ENCODE results near the gene SAMD11. TPM values are rescaled to one million over a fixed set of nuclear protein-coding genes. Genes with fewer than 3 reads are reported as not detected.

Gene SAMD11
- total and polyA plus RNA-seq, 10 of the 15 experiments (the other 5 are each of a cell fraction or from before 2014, with no cell fraction given) = 0.04 to 0.31 (median 0.19) TPM; not detected in 6

DNA sequence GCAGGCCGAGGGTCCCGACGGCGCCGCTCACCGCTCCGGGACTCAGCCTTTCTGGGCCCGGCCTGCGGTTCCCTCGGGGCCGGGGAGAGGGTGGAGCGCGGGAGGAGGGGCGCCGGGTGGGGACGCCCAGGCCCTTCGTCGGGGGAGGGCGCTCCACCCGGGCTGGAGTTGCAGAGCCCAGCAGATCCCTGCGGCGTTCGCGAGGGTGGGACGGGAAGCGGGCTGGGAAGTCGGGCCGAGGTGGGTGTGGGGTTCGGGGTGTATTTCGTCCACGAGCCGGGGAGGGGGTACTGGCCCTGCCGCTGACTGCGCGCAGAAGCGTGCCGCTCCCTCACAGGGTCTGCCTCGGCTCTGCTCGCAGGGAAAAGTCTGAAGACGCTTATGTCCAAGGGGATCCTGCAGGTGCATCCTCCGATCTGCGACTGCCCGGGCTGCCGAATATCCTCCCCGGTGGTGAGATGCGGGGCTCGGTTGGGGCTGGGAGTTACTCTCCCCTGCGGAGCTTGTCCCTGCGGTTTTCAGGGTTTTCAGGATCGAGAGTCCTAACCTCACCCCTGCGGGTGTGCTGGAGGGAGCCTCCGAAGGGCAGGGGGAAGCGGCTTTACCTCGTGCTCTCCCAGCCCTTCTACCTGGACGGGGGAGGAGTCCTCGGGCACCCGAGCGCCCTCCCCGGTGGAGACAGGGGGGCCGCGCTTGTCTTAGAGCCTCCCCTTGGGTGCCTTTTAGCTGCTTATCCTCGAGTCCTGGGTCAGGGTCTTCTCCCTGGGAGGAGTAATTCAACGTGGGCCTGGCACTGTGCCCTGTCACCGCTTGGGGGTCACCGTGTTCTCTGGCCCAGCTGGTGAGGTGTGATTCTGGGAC, 2.1 kb downstream of the SAMD11 start:
- H3K27ac ChIP-seq (ENCODE audit: control insufficient read depth, insufficient read depth) = no peak overlapping the region
- no peaks in the 10 kb centered on the region for H3K36me3 ChIP-seq (ENCODE audit: control insufficient read depth in 2 of 2, insufficient read depth in 2 of 2, low read length in 1 of 2)
- no peaks in the 10 kb centered on the region; the same call in 1 of the 2 replicates for H4K20me1 ChIP-seq (ENCODE audit: control insufficient read depth, insufficient read depth)
- no TSS peak for BruUV-seq (replicated peaks)
- ChIA-PET SMC1A (ENCODE audit: uncharacterized antibody, unreplicated experiment) (no interaction called here), CTCF (no interaction called here), POLR2A (no interaction called here), RAD21 (ENCODE audit: unreplicated experiment) (no interaction called here)
- H3K4me2 ChIP-seq (ENCODE audit: control insufficient read depth, insufficient read depth) = no peak overlapping the region
- no peak overlapping the region for H3K9ac ChIP-seq (ENCODE audit: control insufficient read depth, insufficient read depth, low read length)
- intact Hi-C loops (cut with micrococcal nuclease; ENCODE audit: unreplicated experiment) = no loop called here
- no peak for TF ChIP-seq NFIC (IDR thresholded peaks at IDR 0.05; ENCODE audit: low read depth, low read length)
- TF ChIP-seq, protein P1, sequence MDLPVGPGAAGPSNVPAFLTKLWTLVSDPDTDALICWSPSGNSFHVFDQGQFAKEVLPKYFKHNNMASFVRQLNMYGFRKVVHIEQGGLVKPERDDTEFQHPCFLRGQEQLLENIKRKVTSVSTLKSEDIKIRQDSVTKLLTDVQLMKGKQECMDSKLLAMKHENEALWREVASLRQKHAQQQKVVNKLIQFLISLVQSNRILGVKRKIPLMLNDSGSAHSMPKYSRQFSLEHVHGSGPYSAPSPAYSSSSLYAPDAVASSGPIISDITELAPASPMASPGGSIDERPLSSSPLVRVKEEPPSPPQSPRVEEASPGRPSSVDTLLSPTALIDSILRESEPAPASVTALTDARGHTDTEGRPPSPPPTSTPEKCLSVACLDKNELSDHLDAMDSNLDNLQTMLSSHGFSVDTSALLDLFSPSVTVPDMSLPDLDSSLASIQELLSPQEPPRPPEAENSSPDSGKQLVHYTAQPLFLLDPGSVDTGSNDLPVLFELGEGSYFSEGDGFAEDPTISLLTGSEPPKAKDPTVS (IDR thresholded peaks at IDR 0.05; ENCODE audit: low read depth, low read length) = no peak
- no peak for TF ChIP-seq EGR1 (IDR thresholded peaks at IDR 0.05; ENCODE audit: borderline replicate concordance in 1 of 2, low read depth in 2 of 2, low read length in 2 of 2)
- TF ChIP-seq ZZZ3 (IDR thresholded peaks at IDR 0.05; ENCODE audit: control insufficient read depth, insufficient read length, low read depth) = no peak
- peak; percentile 92 for TF ChIP-seq SUZ12 (IDR thresholded peaks at IDR 0.05; ENCODE audit: unreplicated experiment)
- no peaks in the 10 kb centered on the region for H3K4me1 ChIP-seq (ENCODE audit: control insufficient read depth, insufficient read depth, low read length)
- WGBS (ENCODE audit: insufficient coverage, insufficient replicate concordance, low lambda C conversion rate, missing lambda C conversion rate) = 6% methylated on average over 64 of the region's 65 CpGs
- peaks cover 16 to 21% of the 10 kb centered on the region in 2 experiments for H3K27me3 ChIP-seq (replicated peaks in 1 of 2; ENCODE audit: control insufficient read depth in 2 of 2, insufficient read depth in 2 of 2, low read length in 1 of 2)
- no peak overlapping the region for H3K4me3 ChIP-seq
- H3K79me2 ChIP-seq (ENCODE audit: control insufficient read depth, insufficient read depth, low read length) = no peaks in the 10 kb centered on the region
- in situ Hi-C loops (cut with MboI) = no loop called here
- DNase-seq (ENCODE audit: low read depth, low spot score) (no peak), FAIRE-seq (no peak), ATAC-seq (no peak)
- H2AFZ ChIP-seq (ENCODE audit: control insufficient read depth, low read depth, low read length) = no peak overlapping the region
- H3K9me3 ChIP-seq (replicated peaks; ENCODE audit: control insufficient read depth, insufficient read depth, low read length) = no peaks in the 10 kb centered on the region
